ENCODE measurements around the gene ZACN. TPM values are rescaled to one million over a fixed set of nuclear protein-coding genes. Genes with fewer than 3 reads are reported as not detected.
A peak's percentile ranks its signal among the peaks of the same experiment; 100 is the strongest.

Gene ZACN
- total and polyA plus RNA-seq, 2 donors (not counting 3 experiments of a cell fraction or from before 2014, with no cell fraction given) = 0.18 TPM; not detected in 1

- no peaks in the 10 kb centered on the region for H3K79me2 ChIP-seq (ENCODE audit: control insufficient read depth, insufficient read depth, low read length)
- H4K20me1 ChIP-seq (replicated peaks; ENCODE audit: control insufficient read depth, extremely low read depth, insufficient read depth, low read length) = no peaks in the 10 kb centered on the region
- H3K9me1 ChIP-seq (replicated peaks; ENCODE audit: control insufficient read depth, extremely low read depth, insufficient read depth, low read length) = no peaks in the 10 kb centered on the region
- BruUV-seq (replicated peaks) = no TSS peak
- H3K4me1 ChIP-seq (ENCODE audit: control insufficient read depth, extremely low read depth, insufficient read depth, low read length) = peaks cover 3% of the 10 kb centered on the region
- CTCF ChIA-PET = interaction anchor here (1.0 to 14.5 kb wide), 12 partner anchors 10 to 179 kb away, joined by 3 to 320 read pairs (median 4); no protein-coding TSS in a partner anchor
- no peak overlapping the region for H2AFZ ChIP-seq (ENCODE audit: low read depth, low read length)
- FAIRE-seq (no peak), DNase-seq (ENCODE audit: low read depth, low spot score) (no peak)
- no peak overlapping the region for H3K4me2 ChIP-seq (ENCODE audit: insufficient read depth, low read length)
- dilution Hi-C loops (cut with MboI; ENCODE audit: extremely low pct_ligation_motif_present, low sequenced_read_pairs) (no loop called here), intact Hi-C loops (cut with micrococcal nuclease) (loop anchor here (1.0 to 5.0 kb wide), 5 partner anchors 27 to 177 kb away; no protein-coding TSS in a partner anchor)
- POLR2A ChIA-PET = interaction anchor here (1.3 kb wide), 1 partner anchor 158 kb away, joined by 5 read pairs; no protein-coding TSS in a partner anchor
- H3K27ac ChIP-seq (ENCODE audit: insufficient read depth, low read depth, low read length) = no peak overlapping the region
- H3K9ac ChIP-seq (replicated peaks; ENCODE audit: extremely low read depth, insufficient read depth, low read length) = no peak overlapping the region
- TF ChIP-seq EZH2 (IDR thresholded peaks at IDR 0.05; ENCODE audit: borderline replicate concordance, low read depth, low read length, severe bottlenecking) (no peak), MYC (IDR thresholded peaks at IDR 0.05; ENCODE audit: low read depth, low read length) (no peak), FOS (IDR thresholded peaks at IDR 0.05; ENCODE audit: borderline replicate concordance, insufficient read depth, low read length) (no peak), POLR2A (IDR thresholded peaks at IDR 0.05; ENCODE audit: low read depth, low read length) (no peak), JUN (IDR thresholded peaks at IDR 0.05; ENCODE audit: borderline replicate concordance, insufficient read depth, insufficient read length, low read depth) (no peak)
- H3K4me3 ChIP-seq (replicated peaks in 1 of 3; ENCODE audit: insufficient read depth in 1 of 3, low read depth in 1 of 3, low read length in 3 of 3) = no peak overlapping the region
- H3K27me3 ChIP-seq (ENCODE audit: control insufficient read depth in 2 of 2, insufficient read depth in 2 of 2, low read length in 2 of 2) = no peaks in the 10 kb centered on the region
- H3K9me3 ChIP-seq (replicated peaks; ENCODE audit: control insufficient read depth, insufficient read depth, low read length) = no peaks in the 10 kb centered on the region
- no peaks in the 10 kb centered on the region for H3K36me3 ChIP-seq (ENCODE audit: control insufficient read depth in 2 of 2, extremely low read depth in 1 of 2, insufficient read depth in 2 of 2, low read length in 2 of 2)
Measured at GRCh38 chr17:76120658-76121008, 41.7 kb downstream of the ZACN start.

GRCh38 chr17:76121932-76122430, 43.0 kb downstream of the ZACN start:
- Histone ChIP-seq H3K4me1 (ENCODE audit: control insufficient read depth, extremely low read depth, insufficient read depth, low read length) (peaks cover 3% of the 10 kb centered on the region), H3K9me1 (replicated peaks; ENCODE audit: control insufficient read depth, extremely low read depth, insufficient read depth, low read length) (no peaks in the 10 kb centered on the region), H2AFZ (ENCODE audit: low read depth, low read length) (peak overlapping the region; percentile 96), H3K9me3 (replicated peaks; ENCODE audit: control insufficient read depth, insufficient read depth, low read length) (no peaks in the 10 kb centered on the region), H3K9ac (replicated peaks; ENCODE audit: extremely low read depth, insufficient read depth, low read length) (peak overlapping the region; percentile 36), H3K4me3 (replicated peaks in 1 of 3; ENCODE audit: insufficient read depth in 1 of 3, low read depth in 1 of 3, low read length in 3 of 3) (peak overlapping the region in 1 of 3 experiments; percentile 8), H3K27me3 (ENCODE audit: control insufficient read depth in 2 of 2, insufficient read depth in 2 of 2, low read length in 2 of 2) (no peaks in the 10 kb centered on the region), H3K4me2 (ENCODE audit: insufficient read depth, low read length) (peak overlapping the region; percentile 26), H3K36me3 (ENCODE audit: control insufficient read depth in 2 of 2, extremely low read depth in 1 of 2, insufficient read depth in 2 of 2, low read length in 2 of 2) (no peaks in the 10 kb centered on the region), H4K20me1 (replicated peaks; ENCODE audit: control insufficient read depth, extremely low read depth, insufficient read depth, low read length) (no peaks in the 10 kb centered on the region), H3K27ac (ENCODE audit: insufficient read depth, low read depth, low read length) (peak overlapping the region; percentile 14), H3K79me2 (ENCODE audit: control insufficient read depth, insufficient read depth, low read length) (no peaks in the 10 kb centered on the region)
- intact Hi-C loops (cut with micrococcal nuclease) = loop anchor here (1.0 to 5.0 kb wide), 5 partner anchors 25 to 175 kb away; no protein-coding TSS in a partner anchor
- BruUV-seq (replicated peaks) = no TSS peak
- dilution Hi-C loops (cut with MboI; ENCODE audit: extremely low pct_ligation_motif_present, low sequenced_read_pairs) = no loop called here
- CTCF ChIA-PET = interaction anchor here (0.5 to 14.5 kb wide), 20 partner anchors 9 to 210 kb away, joined by 3 to 320 read pairs (median 4); partner anchors contain the start of gene FOXJ1
- no peak for TF ChIP-seq MAX (IDR thresholded peaks at IDR 0.05; ENCODE audit: insufficient read depth, insufficient read length)
- TF ChIP-seq MYC (IDR thresholded peaks at IDR 0.05; ENCODE audit: low read depth, low read length) = no peak
- TF ChIP-seq POLR2AphosphoS5 (IDR thresholded peaks at IDR 0.05; ENCODE audit: insufficient read depth, low read depth, low read length) = no peak
- TF ChIP-seq POLR2A (IDR thresholded peaks at IDR 0.05; ENCODE audit: low read depth, low read length) = no peak
- no peak for TF ChIP-seq JUN (IDR thresholded peaks at IDR 0.05; ENCODE audit: borderline replicate concordance, insufficient read depth, insufficient read length, low read depth)
- no peak for TF ChIP-seq FOS (IDR thresholded peaks at IDR 0.05; ENCODE audit: borderline replicate concordance, insufficient read depth, low read length)
- TF ChIP-seq CTCF (IDR thresholded peaks at IDR 0.05; ENCODE audit: extremely low read depth in 1 of 2, insufficient read depth in 1 of 2, low read depth in 1 of 2, low read length in 2 of 2) = no peak
- no peak for TF ChIP-seq EZH2 (IDR thresholded peaks at IDR 0.05; ENCODE audit: borderline replicate concordance, low read depth, low read length, severe bottlenecking)
- TF ChIP-seq GATA2 (IDR thresholded peaks at IDR 0.05; ENCODE audit: insufficient read depth, insufficient read length, low read depth, low read length) = no peak
- DNase-seq (ENCODE audit: low read depth, low spot score) (no peak), FAIRE-seq (no peak)
- POLR2A ChIA-PET = interaction anchor here (0.6 to 1.3 kb wide), 2 partner anchors 30 to 157 kb away, joined by 5 to 9 read pairs; no protein-coding TSS in a partner anchor

All from endothelial cell of umbilical vein (primary cell).